Measurements from ENCODE around the gene ITPR2.
"Not testable (repeated sequence)": the region's sequence is repeated elsewhere in the genome, so short reads cannot be mapped to it uniquely, and the experiment has no call there.

ITPR2 gene

DNA sequence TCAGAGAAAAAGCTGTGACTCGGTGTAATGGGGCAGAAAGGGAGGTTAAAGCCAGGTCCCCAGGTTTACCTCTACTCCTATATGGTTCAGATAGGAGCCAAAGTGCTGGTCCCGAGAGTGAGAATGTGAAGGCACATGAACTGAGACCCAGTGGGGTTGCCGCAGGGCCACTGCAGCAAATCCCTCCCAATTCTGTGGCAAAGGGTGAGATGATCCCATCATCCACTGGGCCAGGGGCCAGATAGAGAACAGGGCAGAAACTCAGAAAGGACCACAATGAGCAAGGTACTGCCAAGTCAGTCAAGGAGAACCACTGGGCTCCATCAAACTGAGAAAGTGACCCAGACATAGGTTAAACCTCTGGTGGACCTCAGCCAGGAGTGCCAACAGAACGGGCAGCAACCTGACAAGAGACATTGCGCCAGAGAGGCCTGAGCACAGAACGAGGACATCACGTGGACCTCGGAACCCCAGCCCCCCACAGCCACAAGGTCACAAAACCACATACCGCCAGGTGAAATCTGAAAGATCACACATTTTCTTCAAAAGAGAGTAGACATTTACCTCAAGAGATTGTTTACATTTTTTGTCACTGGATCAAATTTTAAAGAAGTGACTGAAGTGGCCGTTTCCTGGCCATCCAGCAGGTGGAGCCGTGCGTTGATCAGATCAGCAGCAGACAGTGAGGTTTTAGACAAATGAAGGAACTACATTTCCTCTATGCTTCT lies 20.5 kb upstream of the ITPR2 start:
- peak; percentile 76 for DNase-seq
- in situ Hi-C loops (cut with HindIII; ENCODE audit: low pct_ligation_motif_present, low pct_unique_long_range_greater_than_20kb, low sequenced_read_pairs): no loop called here

DNA sequence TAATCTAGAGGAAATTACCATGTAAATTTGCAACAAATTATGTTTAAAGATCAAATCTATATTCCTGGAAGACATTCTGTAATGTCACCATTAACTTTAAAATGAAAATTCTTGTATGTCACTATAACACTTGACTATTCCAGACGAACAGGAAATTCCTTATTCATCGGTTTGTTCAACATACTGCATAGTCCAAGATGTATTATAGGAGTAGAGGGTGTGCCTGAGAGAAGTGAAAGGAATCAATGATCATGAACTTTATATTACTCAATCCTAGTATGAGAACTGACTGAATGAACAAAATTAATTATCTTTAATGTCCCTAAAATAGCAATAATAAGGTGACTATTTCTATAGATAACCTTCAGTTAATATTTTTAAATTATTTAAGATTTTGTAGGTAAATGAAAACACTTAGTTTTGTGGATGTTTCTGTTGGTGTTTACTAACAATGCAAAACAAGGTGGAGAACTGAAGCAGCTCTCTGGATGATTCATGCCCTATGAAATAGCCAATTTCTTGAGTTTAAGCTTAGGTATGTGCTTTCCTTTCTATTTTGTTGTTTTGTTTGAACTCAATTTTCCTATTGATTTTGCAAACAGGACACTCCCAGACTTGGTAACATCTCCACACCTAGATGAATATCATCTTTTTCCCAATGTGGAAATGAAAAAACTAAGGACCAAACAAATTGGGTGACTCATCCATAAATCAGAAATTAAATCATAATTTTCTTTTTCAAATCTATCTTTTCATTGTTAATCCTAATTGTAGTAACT lies 18.2 kb upstream of the ITPR2 start:
- in situ Hi-C loops (cut with HindIII; ENCODE audit: low pct_ligation_motif_present, low pct_unique_long_range_greater_than_20kb, low sequenced_read_pairs): no loop called here
- DNase-seq: no peak

DNA sequence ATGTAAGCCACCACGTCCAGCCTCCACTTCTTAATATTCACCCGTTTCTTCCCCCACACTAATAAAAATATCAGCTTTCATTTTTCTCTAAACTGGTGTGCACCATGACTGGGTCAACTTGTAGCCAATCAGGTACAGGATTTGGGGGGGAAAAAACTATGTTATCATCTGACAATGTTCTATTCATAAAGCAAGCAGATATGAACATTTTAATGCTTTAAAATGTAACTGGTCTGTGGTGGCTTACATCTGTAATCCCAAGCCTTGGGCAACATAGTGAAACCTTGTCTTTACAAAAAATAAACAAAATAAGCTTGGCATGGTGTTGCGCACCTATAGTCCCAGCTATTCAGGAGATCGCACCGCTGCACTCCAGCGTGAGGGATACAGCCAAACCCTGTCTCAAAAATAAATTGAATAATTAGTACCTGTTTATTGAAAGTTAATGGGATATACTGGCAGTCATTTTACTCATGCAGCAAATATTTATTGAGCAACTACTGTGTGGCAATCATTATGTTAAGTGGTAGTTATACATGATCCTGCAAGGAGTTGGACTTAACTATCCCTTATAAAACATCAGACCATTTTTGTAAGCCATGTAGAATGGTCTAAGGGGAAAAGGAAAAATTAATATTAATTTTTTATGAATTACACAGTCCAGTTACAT lies 15.3 kb upstream of the ITPR2 start:
- in situ Hi-C loops (cut with HindIII; ENCODE audit: low pct_ligation_motif_present, low pct_unique_long_range_greater_than_20kb, low sequenced_read_pairs): no loop called here

DNA sequence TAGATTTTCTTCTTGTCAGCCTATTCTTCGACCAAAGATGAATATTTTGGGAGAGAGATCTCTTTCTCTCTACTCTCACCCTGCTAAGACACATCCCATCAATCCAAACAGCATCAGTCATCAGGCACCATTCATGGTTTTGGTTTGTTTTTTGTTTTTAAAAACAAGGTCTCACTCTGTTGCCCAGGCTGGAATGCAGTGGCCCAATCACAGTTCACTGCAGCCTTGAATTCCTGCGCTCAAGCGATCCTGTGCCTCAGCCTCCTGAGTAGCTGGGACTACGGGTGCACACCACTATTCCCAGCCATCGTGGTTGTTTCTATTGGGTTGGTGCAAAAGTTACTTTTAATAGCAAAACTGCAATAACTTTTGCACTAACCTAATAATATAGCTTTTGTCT lies 14.4 kb upstream of the ITPR2 start:
- no peak for DNase-seq

More for the DNA sequence above, 15.3 kb upstream of the ITPR2 start:
- no peak for DNase-seq

DNA sequence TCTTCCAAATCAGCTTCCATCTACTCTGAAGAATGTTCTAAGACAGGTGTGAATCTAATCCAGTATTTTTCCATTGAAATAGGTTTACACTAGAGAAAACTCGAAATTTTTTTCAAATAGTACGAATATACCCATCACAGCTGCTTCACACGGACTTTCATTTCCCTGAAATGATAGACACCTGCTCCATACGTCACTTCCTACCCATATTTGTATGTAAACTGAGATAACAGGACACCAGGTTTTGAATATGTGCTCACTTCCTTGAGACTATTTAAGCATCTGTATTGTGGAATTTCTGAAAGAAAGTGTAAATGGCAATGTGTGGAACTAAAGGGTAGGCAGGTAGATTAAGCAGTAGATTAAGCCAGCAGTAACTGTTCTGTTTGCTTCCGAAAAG lies 13.4 kb upstream of the ITPR2 start:
- in situ Hi-C loops (cut with HindIII; ENCODE audit: low pct_ligation_motif_present, low pct_unique_long_range_greater_than_20kb, low sequenced_read_pairs): no loop called here
- no peak for DNase-seq

More for the DNA sequence above, 14.4 kb upstream of the ITPR2 start:
- in situ Hi-C loops (cut with HindIII; ENCODE audit: low pct_ligation_motif_present, low pct_unique_long_range_greater_than_20kb, low sequenced_read_pairs): no loop called here

DNA sequence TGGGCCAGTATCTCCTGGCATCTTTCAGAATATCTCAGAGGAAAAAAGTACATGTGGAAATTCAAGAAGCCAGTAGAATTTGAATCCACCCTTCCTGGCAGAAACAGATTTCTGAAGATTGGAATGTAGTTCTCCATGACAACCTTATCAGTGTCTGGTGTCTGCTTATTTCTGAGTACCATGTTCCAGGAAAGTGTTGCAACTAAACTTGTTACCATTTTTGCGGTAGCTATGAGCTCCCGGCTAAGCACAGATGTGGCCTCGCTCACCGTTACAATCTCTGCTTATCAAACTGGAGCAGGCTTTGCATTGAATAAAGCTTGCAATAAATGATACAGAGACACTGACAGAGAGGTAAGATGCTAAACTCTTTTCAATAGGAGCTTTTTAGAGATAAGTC lies 13.0 kb upstream of the ITPR2 start:
- in situ Hi-C loops (cut with HindIII; ENCODE audit: low pct_ligation_motif_present, low pct_unique_long_range_greater_than_20kb, low sequenced_read_pairs): no loop called here

DNA sequence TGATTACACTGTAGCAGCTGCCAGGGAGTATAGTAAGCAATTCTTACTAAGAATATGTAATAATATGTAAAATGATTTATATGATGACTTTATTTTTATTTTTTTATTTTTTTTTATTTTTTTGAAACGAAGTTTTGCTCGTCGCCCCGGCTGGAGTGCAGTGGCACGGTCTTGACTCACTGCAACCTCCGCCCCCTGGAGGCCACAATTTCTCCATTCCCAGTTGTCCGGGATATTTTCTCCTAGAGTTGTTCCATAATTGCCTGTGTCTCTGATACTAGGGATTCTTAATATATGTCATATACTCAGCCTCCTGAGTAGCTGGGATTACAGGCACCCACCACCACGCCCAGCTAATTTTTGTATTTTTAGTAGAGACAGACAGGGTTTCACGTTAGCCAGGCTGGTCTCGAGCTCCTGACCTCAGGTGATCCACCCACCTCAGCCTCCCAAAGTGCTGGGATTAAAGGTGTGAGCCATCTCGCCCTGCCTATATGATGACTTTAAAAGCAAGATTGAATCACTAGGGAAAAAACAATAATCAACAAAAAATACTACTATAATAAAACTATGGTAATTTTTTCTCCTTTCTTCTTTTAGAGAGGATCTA lies 12.2 kb upstream of the ITPR2 start:
- DNase-seq: peak; percentile 76

More for the DNA sequence above, 13.0 kb upstream of the ITPR2 start:
- DNase-seq: no peak

DNA sequence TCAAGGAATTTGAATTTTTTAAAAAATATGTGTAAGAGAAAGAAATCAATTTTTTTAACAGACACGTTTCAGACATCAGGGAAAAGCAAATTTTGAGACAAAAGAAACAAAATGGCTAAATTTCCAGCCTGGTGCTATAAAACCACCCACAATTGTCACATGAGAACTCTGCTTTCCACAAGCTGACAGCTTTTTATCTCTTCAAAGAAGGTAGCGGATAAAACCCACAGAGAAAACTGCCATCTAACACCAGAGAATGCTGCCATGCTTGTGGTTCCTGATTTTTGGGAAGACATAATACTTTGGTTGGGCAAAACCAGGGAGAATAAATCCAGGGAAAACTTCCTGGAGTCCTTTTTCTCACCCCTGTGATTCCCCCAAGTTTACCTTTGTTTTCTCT lies 10.3 kb upstream of the ITPR2 start:
- no peak for DNase-seq
- in situ Hi-C loops (cut with HindIII; ENCODE audit: low pct_ligation_motif_present, low pct_unique_long_range_greater_than_20kb, low sequenced_read_pairs): no loop called here

More for the DNA sequence above, 12.2 kb upstream of the ITPR2 start:
- in situ Hi-C loops (cut with HindIII; ENCODE audit: low pct_ligation_motif_present, low pct_unique_long_range_greater_than_20kb, low sequenced_read_pairs): no loop called here

DNA sequence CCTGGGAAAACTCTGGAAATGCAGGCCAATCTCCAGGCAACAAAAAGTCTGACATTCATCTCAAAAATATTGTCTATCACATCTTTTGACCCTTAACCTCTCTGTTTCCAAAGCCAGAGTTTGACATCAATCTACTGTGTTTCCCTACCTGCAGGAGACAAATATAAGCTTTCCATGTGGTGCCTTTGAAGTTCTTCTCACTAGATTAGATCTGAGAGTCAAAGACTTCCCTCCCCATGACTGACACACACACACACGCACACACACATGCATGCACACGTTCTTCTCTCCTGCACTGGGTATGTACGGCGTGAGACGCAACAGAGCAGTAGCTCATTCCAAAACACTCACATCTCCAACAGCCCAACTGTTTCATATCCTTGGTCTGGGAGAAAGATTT lies 8.1 kb upstream of the ITPR2 start:
- no peak for DNase-seq
- in situ Hi-C loops (cut with HindIII; ENCODE audit: low pct_ligation_motif_present, low pct_unique_long_range_greater_than_20kb, low sequenced_read_pairs): no loop called here

DNA sequence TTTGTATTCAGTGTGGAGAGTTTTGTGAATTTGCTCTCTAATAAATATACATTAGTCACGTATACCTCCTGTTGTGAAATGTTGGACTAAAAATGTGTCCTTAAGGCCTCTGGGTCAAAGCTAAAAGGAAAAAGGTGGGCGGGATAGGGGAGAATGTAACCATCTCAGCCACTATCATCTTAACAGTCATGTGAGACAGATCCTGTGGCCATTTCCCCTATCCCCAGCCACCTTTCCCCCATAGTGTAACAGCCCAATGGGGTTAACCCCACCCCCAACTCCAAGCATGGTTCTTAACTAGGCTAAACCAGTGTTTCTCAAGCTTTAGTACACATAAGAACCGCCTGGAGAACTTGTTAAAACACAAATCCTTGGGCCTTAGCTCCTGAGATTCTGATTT lies 6.5 kb upstream of the ITPR2 start:
- no peak for DNase-seq
- in situ Hi-C loops (cut with HindIII; ENCODE audit: low pct_ligation_motif_present, low pct_unique_long_range_greater_than_20kb, low sequenced_read_pairs): no loop called here

DNA sequence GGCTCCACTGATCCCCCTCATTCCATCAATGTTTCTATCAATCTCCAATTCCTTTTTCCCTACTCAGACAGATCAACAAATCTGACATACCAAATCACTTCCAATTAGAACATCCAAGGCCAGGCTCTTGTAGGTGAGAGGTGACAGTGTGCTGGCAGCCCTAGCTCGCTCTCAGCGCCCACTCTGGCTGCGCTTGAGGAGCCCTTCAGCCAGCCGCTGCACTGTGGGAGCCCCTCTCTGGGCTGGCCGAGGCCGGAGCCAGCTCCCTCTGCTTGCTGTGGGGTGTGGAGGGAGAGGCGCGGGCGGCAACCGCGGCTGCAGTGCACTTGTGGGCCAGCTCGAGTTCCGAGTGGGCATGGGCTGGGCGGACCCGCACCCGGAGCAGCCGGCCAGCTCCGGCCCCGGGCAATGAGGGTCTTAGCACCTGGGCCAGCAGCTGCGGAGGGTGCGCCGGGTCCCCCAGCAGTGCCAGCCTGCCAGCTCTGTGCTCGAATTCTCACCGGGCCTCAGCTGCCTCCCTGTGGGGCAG lies 6.0 kb upstream of the ITPR2 start:
- in situ Hi-C loops (cut with HindIII; ENCODE audit: low pct_ligation_motif_present, low pct_unique_long_range_greater_than_20kb, low sequenced_read_pairs): no loop called here
- no peak for DNase-seq

DNA sequence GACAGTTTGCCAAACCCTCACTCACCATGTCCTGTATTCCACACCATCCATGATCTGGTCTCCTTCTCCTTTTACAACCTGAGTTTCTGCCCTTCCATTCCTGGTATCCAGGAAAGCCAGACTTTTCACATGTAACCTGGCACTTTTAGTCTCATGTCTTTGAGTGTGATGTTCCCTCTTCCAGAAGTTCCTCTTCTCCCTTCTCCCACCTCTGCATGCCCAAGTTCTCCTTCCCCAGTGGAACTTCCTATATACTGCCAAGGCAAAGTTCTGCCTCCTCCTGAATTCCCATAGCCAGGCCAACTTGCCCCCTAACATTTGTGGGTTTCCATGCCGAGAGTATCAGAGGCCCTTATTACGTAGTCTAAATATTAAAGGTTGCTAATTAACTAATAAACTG lies 3.2 kb upstream of the ITPR2 start:
- in situ Hi-C loops (cut with HindIII; ENCODE audit: low pct_ligation_motif_present, low pct_unique_long_range_greater_than_20kb, low sequenced_read_pairs): no loop called here

DNA sequence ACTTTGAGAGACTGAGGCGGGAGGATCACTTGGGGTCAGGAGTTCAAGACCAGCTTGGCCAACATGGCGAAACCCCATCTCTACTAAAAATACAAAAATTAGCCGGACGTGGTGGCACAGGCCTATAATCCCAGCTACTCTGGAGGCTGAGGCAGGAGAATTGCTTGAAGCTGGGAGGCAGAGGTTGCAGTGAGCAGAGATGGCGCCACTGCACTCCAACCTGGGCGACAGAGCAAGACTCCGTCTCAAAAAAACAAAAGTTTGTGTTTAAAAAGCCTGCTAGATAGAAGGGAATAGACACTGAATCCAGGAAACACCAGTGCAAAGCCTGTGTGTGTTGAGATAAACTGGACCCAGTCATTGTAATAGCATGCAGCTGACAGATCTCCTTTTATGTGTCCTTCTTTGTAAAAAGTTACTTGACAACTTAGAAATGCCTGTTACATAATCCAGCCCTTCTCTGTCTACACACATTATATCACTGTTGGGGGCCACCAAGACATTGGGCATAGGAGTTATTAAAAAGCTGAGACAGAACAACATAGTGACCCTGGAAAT lies 1.6 kb upstream of the ITPR2 start:
- in situ Hi-C loops (cut with HindIII; ENCODE audit: low pct_ligation_motif_present, low pct_unique_long_range_greater_than_20kb, low sequenced_read_pairs); DNase-seq: not testable (repeated sequence)

More for the DNA sequence above, 3.2 kb upstream of the ITPR2 start:
- DNase-seq: no peak

DNA sequence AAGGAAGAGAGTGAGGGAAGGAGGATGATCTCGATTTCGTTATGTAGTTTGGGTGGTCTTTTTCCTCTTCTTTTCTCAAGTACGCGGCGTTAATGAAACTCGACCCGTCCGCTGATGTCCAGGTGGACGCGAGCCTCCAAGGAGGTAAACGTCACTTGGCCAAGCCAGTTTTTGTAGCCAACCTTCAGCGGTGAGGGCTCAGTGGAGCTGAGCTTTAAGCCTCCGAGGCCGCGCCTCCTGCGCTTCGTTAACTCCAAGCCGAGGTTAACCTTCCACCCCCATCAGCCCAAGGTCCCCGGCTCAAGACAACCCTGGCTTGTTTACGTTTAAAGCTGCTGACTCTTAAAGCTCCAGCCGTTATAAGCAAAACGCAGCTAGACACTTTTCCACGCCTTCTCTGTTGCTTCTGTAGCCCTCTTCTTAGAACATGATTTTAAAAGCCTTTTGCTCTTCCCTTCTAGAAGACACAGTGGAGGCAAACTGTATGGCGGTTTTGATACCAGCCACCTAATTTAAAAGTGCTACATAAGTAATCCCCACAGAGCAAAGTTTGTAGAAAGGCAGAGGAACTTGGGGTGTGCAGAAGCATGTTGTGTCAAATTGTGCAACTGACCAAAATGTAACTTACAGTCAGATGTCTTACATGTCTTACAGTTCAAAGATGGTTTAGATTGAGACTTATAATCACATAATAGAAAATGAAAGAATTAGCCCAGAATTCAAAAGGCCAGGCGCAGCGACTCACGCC lies 923 bp upstream of the ITPR2 start:
- in situ Hi-C loops (cut with HindIII; ENCODE audit: low pct_ligation_motif_present, low pct_unique_long_range_greater_than_20kb, low sequenced_read_pairs): no loop called here
- peak; percentile 60 for DNase-seq

DNA sequence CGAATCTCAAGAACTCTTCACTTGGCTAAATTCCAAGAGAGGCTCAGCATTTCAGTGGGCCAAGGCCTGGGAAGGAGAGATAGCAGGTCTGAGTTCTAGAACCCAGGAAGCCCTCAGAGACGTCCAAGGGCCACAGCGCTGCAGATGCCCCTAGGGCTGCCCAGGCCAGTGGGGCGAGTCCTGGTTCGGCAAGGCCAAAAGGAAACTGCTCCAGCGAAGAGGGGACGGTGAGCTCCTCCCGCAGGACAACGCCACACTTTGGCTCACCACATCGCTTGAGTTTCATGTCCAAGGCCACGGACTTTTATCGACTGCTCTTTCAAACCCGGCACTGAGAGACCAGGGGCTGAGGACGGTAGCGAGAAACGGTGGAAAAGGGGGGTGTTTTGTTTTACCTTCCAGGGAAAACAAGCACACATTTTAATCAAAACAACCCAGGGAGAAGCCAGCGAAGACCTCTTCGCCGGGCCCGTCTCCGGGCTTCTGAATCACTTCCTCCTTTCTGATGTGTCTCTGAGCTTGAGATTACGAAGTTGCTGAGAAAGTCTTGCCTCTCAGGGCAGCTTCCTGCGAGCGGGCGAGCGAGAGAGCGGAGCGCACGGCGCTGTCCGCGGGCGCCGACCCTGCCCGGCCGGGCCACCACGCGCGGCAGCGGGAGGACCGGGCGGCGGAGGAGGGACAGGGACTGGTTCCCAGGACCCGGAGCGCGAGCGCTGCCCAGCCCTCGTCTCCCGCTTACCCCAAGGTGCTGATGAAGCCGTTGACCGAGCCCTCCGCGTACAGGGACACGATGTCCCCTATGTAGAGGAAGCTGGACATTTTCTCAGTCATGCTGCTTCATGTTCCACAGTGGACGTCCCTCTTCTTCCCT lies 808 bp downstream of the ITPR2 start:
- in situ Hi-C loops (cut with HindIII; ENCODE audit: low pct_ligation_motif_present, low pct_unique_long_range_greater_than_20kb, low sequenced_read_pairs): no loop called here

DNA sequence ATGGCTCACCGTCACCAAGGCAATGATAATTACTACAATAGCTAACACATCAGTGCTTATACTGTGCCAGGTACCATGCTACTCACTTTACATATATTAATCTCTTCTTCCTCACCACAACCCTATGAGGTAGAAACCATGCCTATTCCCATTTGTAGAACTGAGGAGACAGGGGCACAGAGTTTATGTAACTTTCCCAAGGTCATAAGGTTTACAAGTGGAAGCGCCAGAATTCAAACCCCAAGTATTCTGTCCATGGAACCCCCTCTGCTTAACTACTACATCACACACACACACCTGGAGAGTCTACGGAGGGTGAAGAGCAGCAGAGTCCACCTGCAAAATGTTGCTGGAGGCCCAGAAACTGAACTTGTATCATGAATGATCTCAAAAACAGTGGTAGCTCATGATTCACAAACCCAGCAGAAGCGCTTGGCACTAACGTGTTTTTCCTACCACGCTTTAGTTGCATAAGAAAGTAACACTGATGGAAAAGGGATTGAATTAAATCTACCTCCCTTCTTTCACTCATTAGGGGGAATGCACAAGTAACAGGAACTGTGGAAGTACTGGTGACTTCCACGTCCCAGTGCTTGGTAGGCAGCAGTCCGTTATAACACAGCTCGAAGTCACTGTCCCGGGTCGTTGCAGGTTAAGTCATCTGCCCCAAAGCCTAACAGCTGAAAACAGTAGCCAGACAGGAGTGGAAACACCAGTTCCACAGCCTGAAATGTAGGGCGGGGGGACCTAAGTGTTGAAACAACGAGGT lies 2.0 kb downstream of the ITPR2 start:
- DNase-seq: no peak
- in situ Hi-C loops (cut with HindIII; ENCODE audit: low pct_ligation_motif_present, low pct_unique_long_range_greater_than_20kb, low sequenced_read_pairs): no loop called here

More for the DNA sequence above, 808 bp downstream of the ITPR2 start:
- peak; percentile 89 for DNase-seq

Data from ACHN (cell line).